MCF 10A (cell line): ENCODE results near the gene FUCA1. TPM values are rescaled to one million over a fixed set of nuclear protein-coding genes. Genes with fewer than 3 reads are reported as not detected.

Source experiments
- BruUV-seq: library from RNA; stranded (reverse); fragments of 400-500 nt; replicated peaks from 2 replicates; lab custom pipeline; 2021; lab: Mats Ljungman, UMichigan
- CTCF ChIA-PET: fragments of 300-600 bp; sonication (Branson Sonifier 250); formaldehyde crosslinking; extraction: SDS; loops from one replicate; lab custom pipeline; 2021; ENCODE audit warnings: antibody characterized with exemption, inconsistent platforms; lab: Yijun Ruan, JAX
- POLR2A ChIA-PET: fragments of 300-600, 350-650 bp; sonication (Branson Sonifier 250); formaldehyde crosslinking; extraction: SDS; loops from one replicate; lab custom pipeline; 2020; ENCODE audit warnings: antibody characterized with exemption, inconsistent platforms; lab: Yijun Ruan, JAX
- DNase-seq: peaks from one replicate; pipeline ENCODE4 v3.0.0-alpha.2; 2018; ENCODE audit not compliant: unreplicated experiment
- H3K27ac Mint-ChIP-seq: one replicate; pipeline ENCODE4 v1.8.0; 2022; ENCODE audit warnings: mild to moderate bottlenecking, low read depth, mixed read lengths; ENCODE audit not compliant: unreplicated experiment
- H3K27me3 Mint-ChIP-seq: one replicate; pipeline ENCODE4 v1.8.0; 2022; ENCODE audit warnings: mixed read lengths; ENCODE audit not compliant: insufficient read depth, unreplicated experiment
- H3K36me3 Mint-ChIP-seq: one replicate; pipeline ENCODE4 v1.8.0; 2022; ENCODE audit warnings: mild to moderate bottlenecking, moderate library complexity, mixed read lengths; ENCODE audit not compliant: insufficient read depth, unreplicated experiment
- H3K4me1 Mint-ChIP-seq: one replicate; pipeline ENCODE4 v1.8.0; 2022; ENCODE audit warnings: mixed read lengths; ENCODE audit not compliant: insufficient read depth, unreplicated experiment
- H3K4me3 Mint-ChIP-seq: one replicate; pipeline ENCODE4 v1.8.0; 2022; ENCODE audit warnings: mild to moderate bottlenecking, moderate library complexity, mixed read lengths; ENCODE audit not compliant: unreplicated experiment
- H3K9me3 Mint-ChIP-seq: one replicate; pipeline ENCODE4 v1.8.0; 2022; ENCODE audit warnings: mixed read lengths; ENCODE audit not compliant: unreplicated experiment
- intact Hi-C: fragments of 100-400 bp; cut with micrococcal nuclease; formaldehyde crosslinking; loops from 2 replicates; pipeline ENCODE4 v1.14.1; 2022
- total RNA-seq: library from RNA; stranded (reverse); gene quantifications from 2 replicates; pipeline ENCODE4 v1.2.3, GENCODE V29; 2022
- TF ChIP-seq, protein P1 (sequence below): fragments of 200-600 bp; IDR thresholded peaks from one replicate; pipeline ENCODE4 v1.8.0; 2022; ENCODE audit warnings: antibody characterized with exemption, mild to moderate bottlenecking; ENCODE audit not compliant: unreplicated experiment

The FUCA1 gene
- total RNA-seq, 1 experiment from 2014 or later: 7.9 TPM

DNA sequence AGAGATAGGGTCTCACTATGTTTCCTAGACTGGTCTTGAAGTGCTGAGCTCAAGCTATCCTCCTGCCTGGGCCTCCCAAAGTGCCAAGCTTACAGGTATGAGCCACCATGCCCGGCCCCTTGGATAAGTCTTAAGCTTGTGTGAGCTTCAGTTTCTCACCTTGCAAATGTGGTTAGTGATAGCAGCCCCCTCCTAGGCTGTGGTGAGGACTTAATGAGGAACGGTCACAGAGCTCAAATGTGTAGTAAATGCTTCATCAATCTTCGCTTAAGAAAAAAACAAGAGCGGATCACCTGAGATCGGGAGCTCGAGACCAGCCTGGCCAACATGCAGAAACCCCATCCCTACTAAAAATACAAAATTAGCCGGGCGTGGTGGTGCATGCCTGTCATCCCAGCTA is 42.1 kb upstream of the FUCA1 start:
- ChIA-PET POLR2A (interaction anchor here (1.2 to 1.4 kb wide), 2 partner anchors 99 to 111 kb away, joined by 3 to 4 read pairs; no protein-coding TSS in a partner anchor), CTCF (interaction anchor here (0.6 to 0.8 kb wide), 3 partner anchors 100 to 229 kb away, joined by 3 to 7 read pairs (median 4); no protein-coding TSS in a partner anchor)
- Mint-ChIP-seq H3K36me3 (no peaks in the 10 kb centered on the region), H3K27ac (no peak overlapping the region), H3K27me3 (no peaks in the 10 kb centered on the region), H3K9me3 (no peaks in the 10 kb centered on the region), H3K4me1 (no peaks in the 10 kb centered on the region), H3K4me3 (no peak overlapping the region)
- intact Hi-C loops: loop anchor here (10.0 kb wide), 1 partner anchor 365 kb away; no protein-coding TSS in a partner anchor
- BruUV-seq: no TSS peak
- DNase-seq: no peak
- TF ChIP-seq, protein P1, sequence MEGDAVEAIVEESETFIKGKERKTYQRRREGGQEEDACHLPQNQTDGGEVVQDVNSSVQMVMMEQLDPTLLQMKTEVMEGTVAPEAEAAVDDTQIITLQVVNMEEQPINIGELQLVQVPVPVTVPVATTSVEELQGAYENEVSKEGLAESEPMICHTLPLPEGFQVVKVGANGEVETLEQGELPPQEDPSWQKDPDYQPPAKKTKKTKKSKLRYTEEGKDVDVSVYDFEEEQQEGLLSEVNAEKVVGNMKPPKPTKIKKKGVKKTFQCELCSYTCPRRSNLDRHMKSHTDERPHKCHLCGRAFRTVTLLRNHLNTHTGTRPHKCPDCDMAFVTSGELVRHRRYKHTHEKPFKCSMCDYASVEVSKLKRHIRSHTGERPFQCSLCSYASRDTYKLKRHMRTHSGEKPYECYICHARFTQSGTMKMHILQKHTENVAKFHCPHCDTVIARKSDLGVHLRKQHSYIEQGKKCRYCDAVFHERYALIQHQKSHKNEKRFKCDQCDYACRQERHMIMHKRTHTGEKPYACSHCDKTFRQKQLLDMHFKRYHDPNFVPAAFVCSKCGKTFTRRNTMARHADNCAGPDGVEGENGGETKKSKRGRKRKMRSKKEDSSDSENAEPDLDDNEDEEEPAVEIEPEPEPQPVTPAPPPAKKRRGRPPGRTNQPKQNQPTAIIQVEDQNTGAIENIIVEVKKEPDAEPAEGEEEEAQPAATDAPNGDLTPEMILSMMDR: no peak

DNA sequence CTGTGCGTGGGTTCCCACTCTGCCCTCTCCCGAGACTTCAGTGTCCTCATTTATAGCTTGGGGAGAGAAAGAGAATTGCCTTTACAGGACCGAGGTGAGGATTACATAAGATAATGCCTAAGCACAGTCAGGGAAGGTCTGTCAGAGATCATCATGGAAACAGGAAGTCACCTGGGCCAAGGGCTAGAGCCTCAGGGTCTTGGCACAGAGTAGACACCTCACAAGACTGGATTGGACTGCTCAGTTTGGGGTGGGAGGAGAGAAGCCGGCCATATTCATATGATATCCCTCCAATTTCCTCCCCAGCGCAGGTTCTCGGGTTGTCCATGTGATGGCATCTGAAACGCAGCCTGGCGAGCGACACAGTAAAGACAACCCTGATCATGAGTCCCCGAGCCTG is 41.3 kb upstream of the FUCA1 start:
- TF ChIP-seq, protein P1: no peak
- no peaks in the 10 kb centered on the region for H3K9me3 Mint-ChIP-seq
- H3K4me3 Mint-ChIP-seq: no peak overlapping the region
- no peaks in the 10 kb centered on the region for H3K27me3 Mint-ChIP-seq
- H3K27ac Mint-ChIP-seq: no peak overlapping the region
- ChIA-PET POLR2A (interaction anchor here (1.4 kb wide), 1 partner anchor 99 kb away, joined by 3 read pairs; no protein-coding TSS in a partner anchor), CTCF (interaction anchor here (0.6 to 1.2 kb wide), 4 partner anchors 100 to 230 kb away, joined by 3 to 7 read pairs (median 4); no protein-coding TSS in a partner anchor)
- no TSS peak for BruUV-seq
- peaks cover 5% of the 10 kb centered on the region for H3K4me1 Mint-ChIP-seq
- intact Hi-C loops: no loop called here
- DNase-seq: peak; percentile 24
- no peaks in the 10 kb centered on the region for H3K36me3 Mint-ChIP-seq

DNA sequence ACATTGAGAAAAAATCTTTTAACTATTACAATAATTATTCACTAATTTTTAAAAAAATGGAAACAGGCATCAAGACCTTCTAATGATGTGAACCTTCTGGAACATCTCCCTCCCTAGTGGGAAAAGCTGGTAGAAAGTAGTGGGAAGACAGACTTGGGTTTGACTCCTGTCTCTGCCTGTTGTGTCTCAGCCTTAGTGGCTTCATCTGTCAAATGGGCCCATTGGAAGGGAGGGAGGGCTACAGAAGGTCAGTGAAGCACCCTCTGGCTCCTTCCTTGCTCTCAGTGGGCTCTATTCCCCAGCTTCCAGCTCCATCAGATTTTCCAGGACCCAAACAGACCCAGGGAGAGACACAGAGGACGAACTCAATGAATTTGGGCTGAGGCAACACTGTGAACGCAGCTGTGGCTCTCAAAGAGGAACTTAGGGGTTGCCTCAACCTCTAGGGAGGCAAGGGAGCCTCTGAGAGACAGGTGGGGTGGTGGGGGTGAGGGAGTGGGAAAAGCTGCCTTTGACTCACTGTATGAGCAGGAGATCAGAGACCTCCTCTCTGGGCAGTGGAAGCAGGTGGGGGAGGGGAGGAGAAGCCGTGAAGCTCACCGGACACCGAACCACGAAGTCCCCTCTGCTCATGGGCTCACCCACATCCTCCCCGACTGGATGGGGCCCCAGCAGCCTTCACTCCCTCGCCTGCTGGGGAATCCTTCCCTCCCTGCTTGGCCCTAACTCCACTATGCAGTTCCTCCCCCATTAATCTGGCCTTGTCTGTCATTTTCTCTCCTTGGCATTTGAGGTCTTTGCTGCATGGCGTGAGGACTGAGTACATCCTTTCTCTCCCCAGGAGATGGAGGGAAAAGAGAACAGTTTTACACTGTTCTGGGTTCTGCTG is 40.6 kb upstream of the FUCA1 start:
- H3K4me1 Mint-ChIP-seq: peaks cover 8% of the 10 kb centered on the region
- DNase-seq: no peak
- intact Hi-C loops: no loop called here
- H3K27ac Mint-ChIP-seq: no peak overlapping the region
- TF ChIP-seq, protein P1: no peak
- POLR2A ChIA-PET: interaction anchor here (1.4 to 2.3 kb wide), 3 partner anchors 43 to 98 kb away, joined by 3 to 5 read pairs (median 5); partner anchors contain the start of gene PNRC2
- no peaks in the 10 kb centered on the region for H3K27me3 Mint-ChIP-seq
- H3K4me3 Mint-ChIP-seq: no peak overlapping the region
- H3K36me3 Mint-ChIP-seq: no peaks in the 10 kb centered on the region
- H3K9me3 Mint-ChIP-seq: no peaks in the 10 kb centered on the region
- CTCF ChIA-PET: interaction anchor here (0.8 to 2.6 kb wide), 4 partner anchors 8 to 137 kb away, joined by 3 to 16 read pairs (median 4); no protein-coding TSS in a partner anchor
- no TSS peak for BruUV-seq

DNA sequence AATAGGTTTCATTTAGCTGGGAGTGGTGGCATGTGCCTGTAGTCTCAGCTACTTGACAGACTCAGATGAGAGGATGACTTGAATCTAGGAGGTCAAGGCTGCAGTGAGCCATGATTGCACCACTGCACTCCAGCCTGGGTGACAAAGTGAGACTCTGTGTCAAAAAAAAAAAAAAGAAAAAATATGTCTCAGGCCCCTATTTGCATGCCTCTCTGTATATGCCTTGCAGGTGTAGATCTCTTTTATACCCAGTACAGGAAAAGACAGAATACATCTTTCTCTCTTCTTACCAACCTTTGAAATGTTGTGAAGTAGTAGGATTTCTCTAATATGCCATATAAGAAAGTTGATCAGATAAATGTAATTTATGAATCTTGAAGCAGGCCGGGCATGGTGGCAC is 38.6 kb upstream of the FUCA1 start:
- TF ChIP-seq, protein P1: no peak
- no peak overlapping the region for H3K4me3 Mint-ChIP-seq
- POLR2A ChIA-PET: interaction anchor here (0.6 to 2.3 kb wide), 5 partner anchors 9 to 388 kb away, joined by 3 to 5 read pairs (median 4); no protein-coding TSS in a partner anchor
- DNase-seq: no peak
- no peak overlapping the region for H3K27ac Mint-ChIP-seq
- H3K36me3 Mint-ChIP-seq: no peaks in the 10 kb centered on the region
- peaks cover under 1% of the 10 kb centered on the region for H3K27me3 Mint-ChIP-seq
- H3K9me3 Mint-ChIP-seq: no peaks in the 10 kb centered on the region
- peaks cover 8% of the 10 kb centered on the region for H3K4me1 Mint-ChIP-seq
- CTCF ChIA-PET: interaction anchor here (0.7 to 2.6 kb wide), 3 partner anchors 10 to 135 kb away, joined by 3 to 16 read pairs (median 4); no protein-coding TSS in a partner anchor
- intact Hi-C loops: no loop called here
- BruUV-seq: no TSS peak
